HL-60/S4 treated with phorbol 12-myristate 13-acetate at 8.2 ng/mL for 4 days and 3 days (cell line): ENCODE measurements around the gene PNMA8C.
"Not testable (repeated sequence)": the region's sequence is repeated elsewhere in the genome, so short reads cannot be mapped to it uniquely, and the experiment has no call there.

Experiments used
- in situ Hi-C: fragments of 300-500 bp; cut with MboI; formaldehyde crosslinking; loops from 2 replicates; pipeline ENCODE4 v1.15.0; 2022; ENCODE audit warnings: low sequenced_read_pairs

PNMA8C gene

GRCh38 chr19:46448601-46449000 is 19.9 kb upstream of the PNMA8C start:
- in situ Hi-C loops: no loop called here

GRCh38 chr19:46447824-46448223 is 19.1 kb upstream of the PNMA8C start:
- in situ Hi-C loops: no loop called here

GRCh38 chr19:46447006-46447405 is 18.3 kb upstream of the PNMA8C start:
- in situ Hi-C loops: no loop called here

- in situ Hi-C loops: no loop called here
Observed at GRCh38 chr19:46446021-46446420, 17.3 kb upstream of the PNMA8C start.

- in situ Hi-C loops: no loop called here
Observed at GRCh38 chr19:46442808-46443450, 14.2 kb upstream of the PNMA8C start.

GRCh38 chr19:46441866-46442265 is 13.1 kb upstream of the PNMA8C start:
- in situ Hi-C loops: no loop called here

GRCh38 chr19:46435689-46436088 is 7.0 kb upstream of the PNMA8C start:
- in situ Hi-C loops: not testable (repeated sequence)

- in situ Hi-C loops: no loop called here
Observed at GRCh38 chr19:46435009-46435408, 6.3 kb upstream of the PNMA8C start.

GRCh38 chr19:46433470-46433869 is 4.7 kb upstream of the PNMA8C start:
- in situ Hi-C loops: not testable (repeated sequence)

- in situ Hi-C loops: no loop called here
Observed at GRCh38 chr19:46431824-46432223, 3.1 kb upstream of the PNMA8C start.

- in situ Hi-C loops: no loop called here
Observed at GRCh38 chr19:46429999-46430398, 1.3 kb upstream of the PNMA8C start.

- in situ Hi-C loops: no loop called here
Observed at GRCh38 chr19:46427518-46428045, 1.2 kb downstream of the PNMA8C start.

GRCh38 chr19:46426506-46427162 is 2.1 kb downstream of the PNMA8C start:
- in situ Hi-C loops: no loop called here

- in situ Hi-C loops: no loop called here
Observed at GRCh38 chr19:46426035-46426505, 2.7 kb downstream of the PNMA8C start.

GRCh38 chr19:46423188-46423587 is 5.5 kb downstream of the PNMA8C start:
- in situ Hi-C loops: loop anchor here (25.0 kb wide), 1 partner anchor 89 kb away; no protein-coding TSS in a partner anchor

GRCh38 chr19:46422344-46422743 is 6.4 kb downstream of the PNMA8C start:
- in situ Hi-C loops: loop anchor here (25.0 kb wide), 1 partner anchor 90 kb away; no protein-coding TSS in a partner anchor

- in situ Hi-C loops: loop anchor here (25.0 kb wide), 1 partner anchor 92 kb away; no protein-coding TSS in a partner anchor
Observed at GRCh38 chr19:46420056-46420455, 8.7 kb downstream of the PNMA8C start.

- in situ Hi-C loops: loop anchor here (25.0 kb wide), 1 partner anchor 96 kb away; no protein-coding TSS in a partner anchor
Observed at GRCh38 chr19:46415804-46416709, 12.7 kb downstream of the PNMA8C start.

- in situ Hi-C loops: loop anchor here (25.0 kb wide), 1 partner anchor 97 kb away; no protein-coding TSS in a partner anchor
Observed at GRCh38 chr19:46414899-46415298, 13.8 kb downstream of the PNMA8C start.

GRCh38 chr19:46413262-46414031 is 15.3 kb downstream of the PNMA8C start, which contains the start of gene CCDC8:
Gene CCDC8 (minus strand): TSS chr19:46413564. CDS start chr19:46412810, 754 bp downstream.
- in situ Hi-C loops: loop anchor here (25.0 kb wide), 1 partner anchor 99 kb away; no protein-coding TSS in a partner anchor
